GM21447 (cell line): ENCODE results near the gene TCF4.

ENCODE experiments used
- ATAC-seq: cut with Tn5 transposase; IDR thresholded peaks from one replicate; pipeline ENCODE4 v1.9.1; 2021; ENCODE audit not compliant: unreplicated experiment

Gene TCF4

GRCh38 chr18:55331301-55331700, 256.7 kb downstream of the TCF4 start:
- ATAC-seq, result no peak

GRCh38 chr18:55328301-55328700, 259.7 kb downstream of the TCF4 start:
- peak; percentile 45 for ATAC-seq

GRCh38 chr18:55327454-55327853, 260.5 kb downstream of the TCF4 start:
- ATAC-seq, result no peak

GRCh38 chr18:55326134-55326533, 261.9 kb downstream of the TCF4 start:
- no peak for ATAC-seq

GRCh38 chr18:55324166-55324565, 263.8 kb downstream of the TCF4 start:
- ATAC-seq, result no peak

DNA sequence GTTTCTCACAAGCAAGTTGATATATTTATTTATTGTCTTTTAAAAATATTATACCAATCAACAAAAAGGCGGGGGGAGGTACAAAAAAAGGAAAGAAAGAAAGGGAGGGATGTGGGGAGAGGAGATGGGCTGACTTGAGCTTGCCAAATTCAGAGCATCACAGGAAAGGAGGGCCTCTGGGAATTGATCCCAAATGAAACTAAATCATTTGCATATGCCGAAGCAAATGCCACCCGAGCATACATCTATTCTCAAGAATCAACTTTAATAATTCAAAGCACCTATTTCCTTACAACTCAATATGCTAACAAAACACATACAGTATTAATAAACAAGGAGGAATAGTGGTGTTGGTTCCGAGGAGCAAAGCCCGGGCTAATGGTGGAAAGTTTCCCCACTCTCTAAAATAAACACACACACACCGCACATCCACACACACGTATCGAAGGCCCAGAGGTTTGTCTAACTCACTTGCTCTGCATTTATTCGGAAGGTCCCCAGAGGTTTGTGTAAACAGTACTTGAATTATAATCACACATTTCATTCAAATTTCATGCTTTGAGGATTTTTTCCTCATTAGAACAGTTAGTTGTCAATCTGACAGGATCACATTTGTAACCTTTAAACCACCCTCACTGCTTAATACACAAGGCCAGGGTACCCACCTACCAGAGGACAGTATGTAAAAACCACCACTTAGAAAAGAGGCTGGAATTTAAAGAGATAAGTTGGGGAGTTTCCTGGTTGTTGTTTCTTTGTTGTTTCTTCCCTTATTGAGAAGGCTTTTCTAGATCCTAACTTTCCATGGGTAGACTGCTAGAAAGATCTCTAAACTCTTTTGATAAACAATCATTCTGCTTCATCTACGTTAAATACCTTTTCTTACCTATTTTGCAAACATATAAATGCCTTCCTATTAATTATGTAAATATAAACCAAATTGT, 264.7 kb downstream of the TCF4 start:
- no peak for ATAC-seq

DNA sequence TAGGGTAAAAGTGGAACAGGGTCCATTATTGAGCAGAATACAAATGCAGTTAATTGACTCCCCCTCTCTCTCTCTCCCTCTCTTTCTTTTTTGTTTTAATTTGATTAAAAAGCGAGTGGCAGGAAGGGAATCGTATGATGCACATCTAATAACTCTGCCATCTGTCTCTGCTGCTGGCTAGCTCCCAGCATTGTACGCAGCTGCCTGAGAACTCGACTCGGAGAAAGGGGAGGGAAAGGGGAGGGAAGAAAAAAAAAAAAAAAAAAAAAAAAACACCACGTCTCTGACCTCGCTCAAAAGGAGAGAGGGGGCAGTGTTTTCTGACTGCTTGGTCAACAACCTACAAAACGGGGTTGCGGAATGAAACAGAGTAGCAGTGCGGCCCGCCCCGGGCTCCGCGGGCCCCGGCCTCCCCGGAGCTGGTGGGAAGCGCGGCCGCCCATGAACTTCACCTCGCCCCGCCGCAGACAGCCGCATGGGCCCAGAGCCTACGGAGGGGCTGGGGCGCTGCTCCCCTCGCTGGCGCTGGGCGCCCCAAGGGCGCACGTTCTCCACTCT, 265.7 kb downstream of the TCF4 start:
- peak; percentile 53 for ATAC-seq

DNA sequence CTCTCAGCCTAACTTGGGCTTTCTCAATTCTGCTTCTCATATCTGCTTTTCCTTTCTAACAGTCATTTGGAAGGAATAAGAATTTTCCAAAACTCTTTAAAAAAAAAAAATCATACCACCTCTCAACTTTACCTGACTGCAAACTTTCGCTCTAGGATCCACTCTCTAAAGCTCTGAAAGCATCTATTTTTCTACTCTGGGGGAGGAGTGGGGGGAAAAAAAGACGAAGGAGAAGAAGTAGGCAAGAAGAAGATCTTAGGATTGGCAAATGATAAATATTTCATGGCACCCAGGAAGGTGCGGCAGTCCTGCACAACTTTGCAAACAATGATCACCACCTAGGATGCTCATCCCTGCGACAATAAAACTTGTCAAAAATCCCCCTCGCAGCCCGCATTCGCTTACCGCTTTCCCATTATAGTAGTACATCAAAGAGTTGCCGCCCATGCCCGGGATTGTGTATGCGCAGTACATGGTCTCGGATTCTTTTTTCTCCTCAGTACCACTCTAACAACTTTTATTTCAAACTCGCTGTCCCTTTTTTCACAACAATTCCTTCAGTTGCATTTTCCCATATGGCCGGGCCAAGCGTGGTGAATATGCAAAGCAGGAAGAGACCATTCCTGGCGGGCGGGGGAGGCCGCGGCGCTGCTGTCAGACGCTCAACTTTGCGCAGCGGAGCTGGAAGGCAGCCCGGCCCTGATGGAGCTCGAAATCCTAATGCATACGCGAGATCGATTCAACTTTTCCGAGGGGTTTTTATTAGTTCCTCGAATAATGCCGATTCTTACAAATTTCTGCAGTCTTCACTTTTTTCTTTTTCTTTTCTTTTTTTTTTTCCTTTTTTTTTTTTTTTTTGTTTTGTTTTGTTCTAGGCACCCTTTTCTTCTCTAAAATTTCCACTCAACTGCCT, 266.5 kb downstream of the TCF4 start:
- ATAC-seq, result peak; percentile 67

GRCh38 chr18:55320424-55321264, 267.3 kb downstream of the TCF4 start:
- ATAC-seq, result no peak

DNA sequence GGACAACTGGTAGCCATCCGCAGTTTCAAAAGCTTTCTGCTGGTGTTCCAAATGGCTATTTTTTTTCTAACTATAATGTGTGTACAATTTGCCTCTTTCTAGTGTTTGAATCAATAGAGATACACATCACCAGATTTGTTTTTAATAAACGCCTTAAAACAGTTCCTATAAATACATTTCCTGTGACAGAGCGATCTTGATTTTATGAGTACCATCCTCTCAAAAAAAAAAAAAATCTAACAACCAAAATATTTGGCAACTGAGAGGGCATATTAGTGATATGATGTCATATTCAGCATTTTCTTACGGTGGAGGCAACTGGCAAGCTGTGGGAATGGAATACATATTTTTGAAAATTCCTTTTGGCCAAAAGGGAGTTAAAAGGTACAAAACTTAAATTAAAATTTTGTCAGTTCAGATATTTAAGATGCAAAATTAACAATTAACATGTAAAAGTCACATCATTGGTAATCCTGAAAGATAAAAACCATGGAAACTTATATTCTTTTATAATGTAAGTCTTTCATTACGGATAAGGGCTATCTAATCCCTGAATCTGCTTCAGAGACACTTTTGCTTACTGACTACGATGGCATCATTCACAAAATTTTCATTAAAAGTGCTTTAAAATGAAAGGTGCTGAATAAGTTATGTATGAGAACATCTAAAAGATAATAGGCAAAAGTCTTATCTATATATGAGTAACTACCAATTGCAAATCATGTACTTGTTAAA, 268.4 kb downstream of the TCF4 start:
- no peak for ATAC-seq

DNA sequence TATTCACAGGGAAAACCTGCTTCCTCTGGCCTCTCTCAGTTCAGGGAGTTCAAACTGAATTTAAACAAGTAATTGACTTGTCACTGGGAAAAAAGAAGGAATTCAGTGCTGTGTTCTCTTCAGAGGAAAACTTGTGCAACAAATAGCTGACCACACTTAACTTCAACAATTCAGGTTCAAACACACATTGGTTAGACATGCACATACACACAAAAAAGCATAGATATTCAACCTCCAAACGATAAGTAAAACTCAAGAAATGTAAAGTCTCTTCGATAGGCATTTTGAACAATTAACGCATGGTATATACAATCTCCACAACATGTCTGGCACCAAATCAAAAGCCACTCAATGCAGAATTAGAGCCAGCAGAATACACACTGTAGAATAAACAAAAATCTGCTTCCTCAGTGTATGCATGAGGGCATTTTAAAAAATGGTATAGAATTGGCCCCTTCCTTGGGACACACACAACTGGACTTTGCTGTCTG, 269.0 kb downstream of the TCF4 start:
- no peak for ATAC-seq

- ATAC-seq, result no peak
These were observed 270.1 kb downstream of the TCF4 start for GRCh38 chr18:55317864-55318263.

- ATAC-seq, result no peak
These were observed 270.7 kb downstream of the TCF4 start for GRCh38 chr18:55317324-55317723.

DNA sequence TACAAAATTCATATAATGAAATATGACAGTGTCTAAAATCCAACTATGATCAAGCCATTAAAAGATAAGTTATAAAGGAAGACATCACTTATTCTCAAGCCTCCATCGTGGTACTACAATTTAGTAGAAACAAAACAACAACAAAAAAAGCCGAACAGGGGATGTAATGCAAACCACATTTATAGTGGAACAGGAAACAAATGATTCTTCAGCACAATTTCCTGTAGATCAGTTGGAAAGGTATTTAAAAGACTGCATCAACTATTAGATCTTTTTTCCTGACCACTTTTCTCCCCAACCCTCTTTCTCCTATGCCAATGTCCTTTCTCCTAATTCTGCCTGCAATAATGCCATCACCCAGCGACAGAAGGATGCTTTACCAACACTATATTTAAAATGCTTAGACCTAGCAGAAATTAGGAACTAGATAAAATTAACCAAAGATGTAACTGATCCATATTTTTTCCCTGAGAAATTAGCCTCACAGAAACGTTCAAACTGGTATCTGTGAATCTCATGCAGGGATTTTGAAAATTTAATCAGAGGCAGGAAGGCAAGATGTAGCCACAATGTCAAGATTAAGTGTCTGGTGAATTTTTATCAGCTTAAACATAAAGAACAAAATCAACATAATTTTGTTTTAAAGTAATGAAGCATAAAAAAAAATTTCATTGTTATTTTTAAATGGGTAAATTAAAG, 271.4 kb downstream of the TCF4 start:
- ATAC-seq, result no peak

GRCh38 chr18:55314615-55315237, 273.3 kb downstream of the TCF4 start:
- no peak for ATAC-seq

DNA sequence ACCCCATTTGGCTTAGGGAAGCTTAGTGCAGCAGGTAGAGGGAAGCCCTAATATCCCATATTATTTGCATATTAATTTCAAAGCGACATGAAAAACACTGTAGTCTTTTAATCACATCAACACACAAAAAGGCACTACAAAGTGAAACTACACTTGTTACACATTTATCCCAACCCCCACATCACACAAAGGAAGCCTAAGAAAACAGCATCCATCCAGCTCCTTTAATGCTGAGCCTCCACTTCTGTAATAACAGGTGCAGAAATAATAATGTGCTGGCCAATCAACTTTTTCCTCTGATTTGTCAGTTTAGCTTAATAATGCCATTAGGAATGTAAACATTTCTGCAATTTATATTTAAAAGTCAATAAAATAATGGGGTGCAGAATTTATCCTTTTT, 274.0 kb downstream of the TCF4 start:
- ATAC-seq, result no peak

DNA sequence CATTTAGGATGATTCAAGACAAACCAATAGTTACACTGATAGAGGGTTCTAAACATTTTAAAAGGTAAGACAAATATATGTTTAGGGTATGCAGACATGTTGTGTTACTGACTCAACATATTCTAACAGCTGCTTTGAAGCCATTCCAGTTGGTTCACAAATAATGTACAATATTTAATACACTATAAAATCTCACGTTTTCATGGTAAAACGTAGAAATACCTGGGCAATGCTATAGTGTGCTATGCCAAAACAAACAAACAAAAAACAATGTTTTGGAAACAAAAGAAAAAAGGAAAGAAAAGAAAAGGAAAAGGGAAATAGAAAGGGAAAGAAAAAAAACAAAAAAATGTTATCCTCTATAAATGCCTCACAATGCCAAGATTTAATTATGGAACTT, 277.1 kb downstream of the TCF4 start:
- no peak for ATAC-seq

DNA sequence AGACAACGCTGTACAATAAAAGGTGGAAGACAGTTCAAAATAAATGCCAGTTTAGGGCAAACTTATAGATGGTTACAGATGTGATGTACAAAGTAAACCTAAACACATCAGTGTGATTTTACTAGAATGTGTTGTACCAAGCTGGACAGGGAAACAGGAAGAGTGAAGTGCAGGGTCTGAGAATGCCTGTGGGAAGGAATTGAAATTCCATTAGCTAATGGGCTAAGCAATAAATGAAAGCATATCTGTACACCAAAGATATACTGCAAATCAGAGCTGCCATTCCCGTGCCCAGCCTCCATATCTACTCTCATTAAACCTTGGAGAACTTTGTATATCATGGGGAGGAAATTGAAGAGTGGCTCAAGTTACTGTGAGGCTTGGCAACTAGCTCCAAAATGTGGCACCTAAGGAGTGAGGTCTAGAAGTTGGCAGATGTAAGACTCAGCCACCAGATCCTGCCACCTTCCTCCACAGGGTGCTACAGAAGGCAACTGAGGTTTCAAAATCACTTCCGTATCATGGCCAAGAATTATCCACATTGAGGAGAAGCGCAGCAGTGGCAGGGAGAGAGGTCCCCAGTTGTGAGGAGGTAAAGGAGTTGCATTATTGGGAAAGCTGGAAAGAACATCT, 277.8 kb downstream of the TCF4 start:
- no peak for ATAC-seq
